ENCODE measurements around the gene PARD3.

PARD3 gene

DNA sequence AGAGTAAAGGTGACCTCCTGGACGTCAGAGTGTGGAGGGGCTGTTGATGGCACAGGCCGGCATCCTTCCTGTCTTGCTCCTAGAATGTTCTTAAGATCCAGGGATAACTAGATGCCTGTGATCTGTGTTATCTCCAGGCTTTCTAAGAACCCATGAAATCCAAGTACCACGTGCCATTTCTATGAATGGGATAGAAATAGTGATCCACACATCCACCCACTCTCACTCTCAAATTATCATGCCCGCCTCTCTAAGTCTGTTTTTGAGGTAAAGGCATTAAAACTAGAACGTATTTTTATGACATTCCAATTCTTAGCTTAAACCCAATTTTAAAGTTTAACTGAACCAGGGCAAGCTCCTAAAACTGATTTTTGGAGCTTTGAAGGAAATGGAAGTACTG is 622.5 kb downstream of the PARD3 start:
- no peak for DNase-seq

- DNase-seq: no peak
These were observed 623.7 kb downstream of the PARD3 start for GRCh38 chr10:34191406-34191805.

DNA sequence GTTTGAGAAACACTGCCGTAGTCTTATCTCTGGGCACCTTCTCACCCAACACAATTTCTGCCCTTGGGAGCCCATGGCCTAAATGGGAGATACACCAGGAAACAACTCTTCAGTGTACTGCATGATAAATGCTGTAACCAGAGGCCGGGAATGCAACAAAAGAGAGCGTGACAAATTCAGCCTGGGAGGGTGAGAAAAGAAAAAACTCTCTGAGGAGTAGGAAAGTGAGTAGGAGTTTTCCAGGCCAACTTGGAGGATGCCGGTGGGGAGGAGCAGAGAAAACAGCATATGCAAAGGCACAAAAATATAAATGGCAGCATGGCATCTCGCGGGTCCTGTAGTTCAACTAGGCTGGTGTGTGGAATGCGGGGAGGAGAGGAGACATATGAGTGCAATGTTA is 624.5 kb downstream of the PARD3 start:
- DNase-seq: no peak

DNA sequence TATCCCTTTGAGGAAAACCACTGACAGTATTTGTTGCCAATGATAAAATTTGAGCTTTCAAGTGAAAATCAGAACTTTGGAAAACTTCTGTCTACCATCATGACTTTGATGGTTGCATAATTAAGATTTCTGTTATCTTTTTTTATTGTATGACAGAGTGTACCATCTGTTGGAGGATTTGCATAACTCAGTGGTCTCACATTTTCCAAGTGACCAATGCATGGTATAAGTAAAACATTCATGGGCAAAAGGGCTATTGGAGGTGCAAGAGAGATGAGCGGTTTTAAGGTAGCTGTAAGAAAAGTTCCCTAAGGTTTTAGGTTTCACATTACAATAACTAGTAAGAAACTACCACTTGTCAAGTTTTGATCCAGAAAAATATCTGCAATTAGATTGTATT is 625.3 kb downstream of the PARD3 start:
- no peak for DNase-seq

- DNase-seq: no peak
These were observed 626.9 kb downstream of the PARD3 start for GRCh38 chr10:34188221-34188620.

DNA sequence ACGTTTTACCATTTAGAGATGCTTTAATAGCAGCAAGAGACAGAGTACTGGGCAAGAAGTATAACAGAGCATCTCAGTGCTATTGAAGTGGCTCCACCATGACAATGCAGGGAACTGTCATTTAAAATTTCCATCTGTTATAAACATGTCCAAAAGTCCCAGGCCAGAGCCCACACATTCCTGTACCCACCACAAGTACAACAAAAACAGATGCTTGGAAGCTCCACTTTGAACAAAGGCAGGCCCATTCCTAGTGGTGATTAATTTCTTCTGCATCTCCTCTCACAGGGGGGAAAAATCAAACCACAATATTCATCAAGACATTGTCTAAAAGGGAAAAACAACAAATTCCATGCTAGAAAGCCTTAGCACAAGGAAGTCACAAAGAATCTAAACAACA is 627.9 kb downstream of the PARD3 start:
- no peak for DNase-seq

DNA sequence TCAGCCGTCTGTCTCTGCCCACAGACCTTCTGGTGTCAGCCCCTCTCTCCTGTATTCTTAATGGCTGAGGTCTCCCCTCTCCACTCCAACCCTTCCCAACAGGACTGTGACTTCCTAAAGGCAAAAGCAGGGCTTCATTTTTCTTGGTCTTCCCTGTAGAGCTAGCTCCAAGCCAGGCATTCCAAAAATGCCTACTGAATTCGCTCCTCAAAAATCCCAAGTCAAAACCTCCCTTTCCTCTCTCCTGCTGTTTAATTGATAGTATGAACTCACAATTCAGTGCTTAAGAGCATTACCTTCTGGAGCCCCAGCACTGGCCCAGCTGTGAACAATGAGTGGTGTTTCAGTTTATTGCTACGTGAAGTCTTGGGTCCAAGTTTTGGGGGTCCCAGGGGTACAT is 628.4 kb downstream of the PARD3 start:
- no peak for DNase-seq

- no peak for DNase-seq
These were observed 629.1 kb downstream of the PARD3 start for GRCh38 chr10:34185998-34186397.

- no peak for DNase-seq
These were observed 630.1 kb downstream of the PARD3 start for GRCh38 chr10:34184939-34185386.

DNA sequence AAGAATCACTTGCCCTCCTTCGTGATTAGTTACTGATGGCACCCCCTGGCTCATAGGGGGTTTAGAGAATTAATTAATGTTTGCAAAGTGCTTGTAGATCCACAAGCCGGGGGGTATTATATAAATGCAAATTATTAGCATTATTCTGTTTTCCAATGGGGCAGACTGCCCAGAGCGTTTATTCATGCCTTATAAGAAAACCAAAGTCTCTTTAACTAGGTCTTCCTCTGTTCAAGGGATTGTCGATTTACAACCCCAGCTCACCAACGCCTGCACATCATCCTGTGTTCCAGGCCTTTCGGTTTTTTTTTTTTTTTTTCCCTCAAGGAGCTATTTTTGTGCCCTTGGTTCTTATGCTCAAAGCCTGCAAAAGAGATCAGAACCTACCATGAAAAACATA is 630.7 kb downstream of the PARD3 start:
- DNase-seq: no peak

- no peak for DNase-seq
These were observed 631.9 kb downstream of the PARD3 start for GRCh38 chr10:34183016-34183796.

GRCh38 chr10:34181553-34182300 is 633.4 kb downstream of the PARD3 start:
- no peak for DNase-seq

DNA sequence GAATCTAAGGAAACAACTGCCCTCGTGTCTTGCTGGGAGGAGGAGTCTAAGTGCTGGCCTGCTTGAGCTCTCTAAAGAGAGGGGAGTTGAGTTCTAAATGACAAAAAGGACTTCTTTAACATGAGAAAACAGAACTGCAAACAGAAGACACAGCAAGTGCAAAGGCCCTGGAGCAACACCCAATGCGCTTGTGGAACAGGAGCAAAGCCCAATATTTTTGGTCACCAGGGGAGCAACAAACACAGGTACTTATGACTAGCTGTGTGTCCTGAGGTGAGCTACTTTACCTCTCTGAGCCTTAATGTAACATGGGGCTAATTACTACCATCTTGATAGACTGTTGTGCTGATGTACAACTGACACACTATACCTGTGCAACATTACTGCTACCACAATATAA is 634.3 kb downstream of the PARD3 start:
- no peak for DNase-seq

GRCh38 chr10:34179280-34179679 is 635.8 kb downstream of the PARD3 start:
- DNase-seq: no peak

- no peak for DNase-seq
These were observed 636.3 kb downstream of the PARD3 start for GRCh38 chr10:34178756-34179155.

DNA sequence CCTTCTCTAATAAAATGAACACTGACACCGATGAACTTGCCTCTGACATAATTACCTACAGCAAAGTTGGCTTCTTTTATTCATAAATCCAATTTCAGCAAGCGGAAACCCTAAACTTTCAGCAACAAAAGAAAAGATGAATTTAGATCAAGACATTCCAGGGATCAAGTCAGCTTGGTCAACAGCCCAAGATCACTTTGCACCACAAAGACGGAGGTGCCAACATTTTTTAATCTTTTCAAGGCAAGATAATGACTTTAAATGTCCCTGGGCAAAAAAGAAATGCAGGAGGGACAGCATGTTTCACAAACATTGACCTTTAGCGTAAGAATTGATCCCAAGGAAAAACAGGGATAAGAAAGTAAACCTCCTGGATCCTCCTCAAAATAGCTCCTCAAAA is 636.9 kb downstream of the PARD3 start:
- no peak for DNase-seq

DNA sequence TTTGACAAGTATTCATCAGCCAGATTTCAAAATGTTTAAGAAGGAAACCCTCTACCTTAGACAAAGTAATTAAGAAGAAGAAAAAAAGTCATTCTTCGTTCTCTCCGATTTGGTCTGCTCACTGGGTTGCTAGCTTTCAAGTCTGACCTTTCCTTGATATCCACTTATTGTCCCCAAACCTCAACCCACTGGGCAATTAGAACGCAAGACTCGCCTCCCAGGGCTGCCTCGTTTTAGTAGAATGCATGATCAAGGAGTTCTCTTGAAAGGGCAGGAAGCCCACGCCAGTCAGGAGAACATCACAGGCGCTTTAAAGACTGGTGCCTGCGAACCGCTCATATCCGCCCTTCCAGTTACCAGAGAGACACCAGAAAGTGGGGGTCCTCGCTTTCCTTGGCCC is 637.7 kb downstream of the PARD3 start:
- no peak for DNase-seq

- DNase-seq: no peak
These were observed 638.7 kb downstream of the PARD3 start for GRCh38 chr10:34176351-34176750.

- DNase-seq: no peak
These were observed 640.0 kb downstream of the PARD3 start for GRCh38 chr10:34175121-34175520.

- DNase-seq: no peak
These were observed 642.1 kb downstream of the PARD3 start for GRCh38 chr10:34172936-34173533.

- DNase-seq: no peak
These were observed 643.1 kb downstream of the PARD3 start for GRCh38 chr10:34171957-34172527.

- no peak for DNase-seq
These were observed 645.4 kb downstream of the PARD3 start for GRCh38 chr10:34169677-34170076.

GRCh38 chr10:34169131-34169530 is 646.0 kb downstream of the PARD3 start:
- no peak for DNase-seq

DNA sequence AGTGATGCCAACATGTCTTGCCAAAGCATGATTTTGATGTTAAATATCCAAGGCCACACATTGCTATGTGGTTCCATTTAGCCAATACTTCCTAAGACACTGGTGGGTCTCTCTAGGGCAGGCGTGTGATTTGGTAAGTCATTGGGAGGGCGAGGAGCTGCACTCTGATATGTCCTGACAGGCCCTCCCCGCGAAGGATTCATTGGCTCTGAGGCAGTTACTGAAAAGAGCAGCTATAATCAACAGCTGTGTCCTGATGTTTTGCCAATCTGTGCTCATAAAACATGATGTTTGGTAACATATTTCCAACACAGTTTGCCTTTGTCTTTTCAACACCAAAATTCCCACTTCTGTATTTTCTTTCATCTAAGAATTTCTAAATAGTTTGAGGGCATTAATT is 646.7 kb downstream of the PARD3 start:
- no peak for DNase-seq
